Measurements from ENCODE around the gene PCGF2.

The PCGF2 gene

DNA sequence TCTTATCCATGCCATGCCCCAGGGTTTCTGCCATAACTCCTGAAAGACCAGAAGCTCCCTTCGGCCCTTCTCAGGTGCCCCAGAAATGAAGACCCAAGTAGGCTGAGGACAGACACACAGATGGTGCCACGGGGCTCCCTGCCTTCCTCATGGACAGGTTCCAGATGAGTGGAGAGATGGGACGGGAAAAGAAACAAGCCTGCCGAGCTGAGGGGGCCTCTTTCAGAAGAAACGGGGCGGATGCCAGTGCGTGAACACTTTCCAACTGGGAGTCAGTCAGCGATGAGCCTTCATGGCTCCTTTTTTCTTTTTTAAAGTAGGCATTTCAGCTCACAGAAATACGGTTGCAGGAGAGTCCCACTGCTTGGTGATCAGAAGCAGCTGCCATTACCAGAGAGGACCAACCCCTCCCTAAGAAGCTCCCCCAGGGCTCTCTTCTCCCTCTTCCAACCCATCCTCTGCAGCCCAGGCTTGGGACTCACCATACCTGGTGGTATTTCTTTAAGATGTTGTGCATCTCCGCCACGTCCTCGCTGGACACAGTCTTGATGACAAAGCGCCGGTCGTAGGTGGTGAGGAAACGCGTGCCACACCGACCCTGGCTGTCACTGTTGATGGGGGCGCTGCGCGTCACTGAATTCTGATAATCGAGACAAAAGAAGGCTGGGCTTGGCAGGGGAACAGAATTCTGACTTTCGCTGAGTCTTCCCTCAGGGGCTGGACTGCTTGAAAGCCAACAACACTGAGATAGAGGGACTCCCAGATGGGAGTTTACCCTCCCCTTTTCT lies 32.0 kb upstream of the PCGF2 start:
- H3K27me3 ChIP-seq (replicated peaks; ENCODE audit: control insufficient read depth, insufficient read depth, low read length) = no peaks in the 10 kb centered on the region
- TF ChIP-seq, protein P1, sequence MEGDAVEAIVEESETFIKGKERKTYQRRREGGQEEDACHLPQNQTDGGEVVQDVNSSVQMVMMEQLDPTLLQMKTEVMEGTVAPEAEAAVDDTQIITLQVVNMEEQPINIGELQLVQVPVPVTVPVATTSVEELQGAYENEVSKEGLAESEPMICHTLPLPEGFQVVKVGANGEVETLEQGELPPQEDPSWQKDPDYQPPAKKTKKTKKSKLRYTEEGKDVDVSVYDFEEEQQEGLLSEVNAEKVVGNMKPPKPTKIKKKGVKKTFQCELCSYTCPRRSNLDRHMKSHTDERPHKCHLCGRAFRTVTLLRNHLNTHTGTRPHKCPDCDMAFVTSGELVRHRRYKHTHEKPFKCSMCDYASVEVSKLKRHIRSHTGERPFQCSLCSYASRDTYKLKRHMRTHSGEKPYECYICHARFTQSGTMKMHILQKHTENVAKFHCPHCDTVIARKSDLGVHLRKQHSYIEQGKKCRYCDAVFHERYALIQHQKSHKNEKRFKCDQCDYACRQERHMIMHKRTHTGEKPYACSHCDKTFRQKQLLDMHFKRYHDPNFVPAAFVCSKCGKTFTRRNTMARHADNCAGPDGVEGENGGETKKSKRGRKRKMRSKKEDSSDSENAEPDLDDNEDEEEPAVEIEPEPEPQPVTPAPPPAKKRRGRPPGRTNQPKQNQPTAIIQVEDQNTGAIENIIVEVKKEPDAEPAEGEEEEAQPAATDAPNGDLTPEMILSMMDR (IDR thresholded peaks at IDR 0.05; ENCODE audit: insufficient read depth, low read length, poor library complexity, severe bottlenecking) = no peak
- H3K4me3 ChIP-seq (replicated peaks; ENCODE audit: low read depth, low read length) = no peak overlapping the region
- peaks cover 50% of the 10 kb centered on the region for H3K36me3 ChIP-seq (ENCODE audit: control insufficient read depth, insufficient read depth, low read length)
- DNase-seq (ENCODE audit: extremely low read depth, insufficient read length) = no peak

DNA sequence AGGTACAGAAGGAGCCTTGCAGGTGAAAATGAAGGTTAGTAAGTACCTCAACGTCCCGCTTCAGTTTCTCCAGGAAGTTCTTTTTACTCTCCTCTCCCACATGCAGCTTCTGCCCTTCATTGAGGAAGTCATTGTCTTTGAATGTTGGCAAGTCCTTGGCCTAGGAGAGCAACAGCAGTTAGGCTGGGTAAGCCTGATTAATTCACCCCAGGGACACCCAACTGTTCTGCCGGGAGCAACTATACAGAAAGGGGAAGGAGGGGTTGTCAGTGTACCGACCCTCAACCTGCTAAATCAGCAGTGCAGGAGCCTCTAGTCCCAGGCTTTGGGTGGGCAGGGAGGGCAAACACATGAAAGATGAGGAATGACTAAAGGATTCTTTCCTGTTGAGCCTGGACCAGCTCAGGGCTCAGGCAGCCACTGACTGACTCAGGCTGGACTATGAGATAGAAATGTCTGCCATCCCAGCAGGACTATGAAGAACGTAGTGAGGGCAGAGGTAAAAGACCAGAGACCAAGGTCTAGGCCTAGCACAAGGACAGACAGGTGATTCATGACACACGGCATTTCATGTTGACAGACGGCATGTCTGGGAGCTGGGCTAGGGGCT lies 29.6 kb upstream of the PCGF2 start:
- H3K4me3 ChIP-seq (replicated peaks; ENCODE audit: low read depth, low read length) = no peak overlapping the region
- DNase-seq (ENCODE audit: extremely low read depth, insufficient read length) = no peak
- H3K27me3 ChIP-seq (replicated peaks; ENCODE audit: control insufficient read depth, insufficient read depth, low read length) = no peaks in the 10 kb centered on the region
- TF ChIP-seq, protein P1 (IDR thresholded peaks at IDR 0.05; ENCODE audit: insufficient read depth, low read length, poor library complexity, severe bottlenecking) = no peak
- H3K36me3 ChIP-seq (ENCODE audit: control insufficient read depth, insufficient read depth, low read length) = peaks cover 41% of the 10 kb centered on the region

DNA sequence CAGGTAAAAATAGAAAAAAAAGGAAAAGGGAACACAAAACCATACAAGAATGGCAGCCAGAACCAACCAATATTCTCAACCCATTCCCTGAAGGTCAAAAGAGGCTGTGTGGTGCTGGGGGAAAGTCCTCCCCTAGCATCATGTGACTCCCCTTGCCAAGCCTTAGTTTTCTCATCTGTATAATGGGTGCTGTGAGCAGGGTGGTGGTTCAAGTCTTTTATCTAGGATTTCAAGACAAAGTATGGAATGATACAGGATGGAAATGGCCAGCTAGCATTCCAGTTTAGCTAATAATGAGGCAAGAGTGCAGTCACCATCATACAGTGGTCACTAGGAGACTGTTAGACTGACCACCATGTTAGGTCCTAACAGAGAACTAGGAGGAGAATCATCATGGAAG lies 25.1 kb upstream of the PCGF2 start:
- Histone ChIP-seq H3K27me3 (replicated peaks; ENCODE audit: control insufficient read depth, insufficient read depth, low read length) (no peaks in the 10 kb centered on the region), H3K36me3 (ENCODE audit: control insufficient read depth, insufficient read depth, low read length) (peaks cover 22% of the 10 kb centered on the region)
- TF ChIP-seq, protein P1 (IDR thresholded peaks at IDR 0.05; ENCODE audit: insufficient read depth, low read length, poor library complexity, severe bottlenecking) = no peak

DNA sequence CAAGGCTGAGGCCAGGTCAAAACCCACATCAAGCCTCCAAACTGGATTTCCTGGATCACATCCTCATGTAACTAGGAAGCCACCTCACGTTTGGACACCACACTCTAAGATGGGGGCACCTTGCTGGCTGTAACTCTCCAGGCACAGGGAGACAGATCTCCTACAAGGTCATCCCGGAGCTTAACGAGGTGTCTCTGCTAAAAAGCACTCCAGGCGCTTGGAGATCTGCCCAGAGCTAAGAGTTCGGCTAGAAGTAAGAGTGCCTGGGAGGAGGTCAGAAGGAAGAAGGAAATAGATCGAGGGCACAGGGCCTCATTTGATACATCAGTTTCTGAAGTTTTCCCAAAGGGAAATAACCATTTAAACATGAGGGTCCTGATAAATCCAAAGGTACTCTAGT lies 20.3 kb upstream of the PCGF2 start:
- no peak for DNase-seq (ENCODE audit: extremely low read depth, insufficient read length)
- TF ChIP-seq, protein P1 (IDR thresholded peaks at IDR 0.05; ENCODE audit: insufficient read depth, low read length, poor library complexity, severe bottlenecking) = no peak
- Histone ChIP-seq H3K36me3 (ENCODE audit: control insufficient read depth, insufficient read depth, low read length) (peaks cover 26% of the 10 kb centered on the region), H3K4me3 (replicated peaks; ENCODE audit: low read depth, low read length) (no peak overlapping the region), H3K27me3 (replicated peaks; ENCODE audit: control insufficient read depth, insufficient read depth, low read length) (no peaks in the 10 kb centered on the region)

More for the DNA sequence above, 25.1 kb upstream of the PCGF2 start:
- no peak overlapping the region for H3K4me3 ChIP-seq (replicated peaks; ENCODE audit: low read depth, low read length)
- no peak for DNase-seq (ENCODE audit: extremely low read depth, insufficient read length)

DNA sequence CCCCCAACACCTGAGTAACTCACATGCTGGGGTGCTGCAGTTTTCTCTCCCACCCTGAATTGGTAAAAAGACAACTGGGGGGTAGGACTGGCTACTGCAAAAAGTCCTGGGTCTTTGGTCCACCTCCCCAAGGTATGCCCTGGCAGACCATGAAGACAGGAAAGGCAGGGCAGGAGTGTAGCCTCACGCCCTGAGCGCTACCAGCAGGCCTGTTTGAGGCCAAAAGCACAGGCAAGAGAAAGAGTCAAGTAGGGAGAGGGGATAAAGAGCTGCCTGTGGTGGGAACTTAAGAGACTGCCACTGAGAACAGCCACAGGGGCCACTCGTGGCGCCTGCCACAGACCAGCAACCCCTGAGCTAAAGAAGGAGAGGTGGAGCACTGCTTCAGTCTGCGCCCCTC lies 18.2 kb upstream of the PCGF2 start:
- DNase-seq (ENCODE audit: extremely low read depth, insufficient read length) = no peak
- no peaks in the 10 kb centered on the region for H3K27me3 ChIP-seq (replicated peaks; ENCODE audit: control insufficient read depth, insufficient read depth, low read length)
- H3K36me3 ChIP-seq (ENCODE audit: control insufficient read depth, insufficient read depth, low read length) = peaks cover 36% of the 10 kb centered on the region
- TF ChIP-seq, protein P1 (IDR thresholded peaks at IDR 0.05; ENCODE audit: insufficient read depth, low read length, poor library complexity, severe bottlenecking) = no peak
- no peak overlapping the region for H3K4me3 ChIP-seq (replicated peaks; ENCODE audit: low read depth, low read length)

Data from GM06990 (cell line).